ENCODE results near the gene KIFAP3. TPM values are rescaled to one million over a fixed set of nuclear protein-coding genes. Genes with fewer than 3 reads are reported as not detected.

The KIFAP3 gene
- total and polyA plus RNA-seq, 2 donors (not counting 1 experiment from before 2014, with no cell fraction given), result 3.7 to 14.9 TPM

- Histone ChIP-seq H2AFZ (ENCODE audit: insufficient read depth, low read depth, low read length, poor library complexity, severe bottlenecking) (no peak overlapping the region), H3K4me3 (ENCODE audit: control extremely low read depth in 1 of 5, extremely low read depth in 1 of 5, insufficient read depth in 1 of 5, low read depth in 2 of 5, low read length in 4 of 5) (peak overlapping the region in 1 of 5 experiments; percentile 29), H3K4me1 (ENCODE audit: control insufficient read depth in 2 of 2, insufficient read depth in 2 of 2, low read length in 2 of 2) (peaks cover 24 to 32% of the 10 kb centered on the region in 2 donors), H4K20me1 (ENCODE audit: control insufficient read depth, insufficient read depth, low read length, poor library complexity, severe bottlenecking) (no peaks in the 10 kb centered on the region), H3K36me3 (replicated peaks in 1 of 2; ENCODE audit: control extremely low read depth in 1 of 2, control insufficient read depth in 1 of 2, extremely low read depth in 1 of 2, insufficient read depth in 2 of 2, low read length in 1 of 2) (peaks cover 0 to 66% of the 10 kb centered on the region in 2 experiments), H3K9ac (ENCODE audit: low read length) (peak overlapping the region; percentile 30), H3K27ac (ENCODE audit: low read length in 2 of 2) (peak overlapping the region in 1 of 2 donors; percentile 50), H3K4me2 (replicated peaks; ENCODE audit: low read depth, low read length, poor library complexity, severe bottlenecking) (peak overlapping the region; percentile 51), H3K79me2 (ENCODE audit: control insufficient read depth, insufficient read depth, low read length) (peaks cover 52% of the 10 kb centered on the region), H3K27me3 (replicated peaks in 1 of 4; ENCODE audit: control extremely low read depth in 1 of 4, control insufficient read depth in 3 of 4, insufficient read depth in 4 of 4, low read length in 3 of 4) (no peaks in the 10 kb centered on the region), H3K9me3 (ENCODE audit: control extremely low read depth in 1 of 3, control insufficient read depth in 2 of 3, insufficient read depth in 1 of 3, low read length in 2 of 3) (peaks cover 0 to 7% (median 0%) of the 10 kb centered on the region in 3 donors)
- no peak for TF ChIP-seq EZH2 (IDR thresholded peaks at IDR 0.05; ENCODE audit: borderline replicate concordance, insufficient read depth, low read depth, low read length, poor library complexity, severe bottlenecking)
- no peak for TF ChIP-seq CTCF (IDR thresholded peaks at IDR 0.05)
- peak overlapping the region; percentile 18 for H3K4me3 Mint-ChIP-seq
- no peaks in the 10 kb centered on the region for H3K27me3 Mint-ChIP-seq
- ChIA-PET CTCF (interaction anchor here (0.8 kb wide), 1 partner anchor 10 kb away, joined by 3 read pairs; no protein-coding TSS in a partner anchor), POLR2A (no interaction called here)
- no peaks in the 10 kb centered on the region for H3K9me3 Mint-ChIP-seq (ENCODE audit: insufficient read depth)
- DNase-seq (no peak), ATAC-seq (ENCODE audit: low read depth) (no peak)
- no peak overlapping the region for H3K27ac Mint-ChIP-seq
- intact Hi-C loops (cut with micrococcal nuclease), result no loop called here
- no CpG with 5 or more reads among the region's 3 CpGs for WGBS (ENCODE audit: insufficient coverage)
- H3K4me1 Mint-ChIP-seq, result peaks cover 40% of the 10 kb centered on the region
Measured at GRCh38 chr1:169874229-169874628, 200.3 kb downstream of the KIFAP3 start.

DNA sequence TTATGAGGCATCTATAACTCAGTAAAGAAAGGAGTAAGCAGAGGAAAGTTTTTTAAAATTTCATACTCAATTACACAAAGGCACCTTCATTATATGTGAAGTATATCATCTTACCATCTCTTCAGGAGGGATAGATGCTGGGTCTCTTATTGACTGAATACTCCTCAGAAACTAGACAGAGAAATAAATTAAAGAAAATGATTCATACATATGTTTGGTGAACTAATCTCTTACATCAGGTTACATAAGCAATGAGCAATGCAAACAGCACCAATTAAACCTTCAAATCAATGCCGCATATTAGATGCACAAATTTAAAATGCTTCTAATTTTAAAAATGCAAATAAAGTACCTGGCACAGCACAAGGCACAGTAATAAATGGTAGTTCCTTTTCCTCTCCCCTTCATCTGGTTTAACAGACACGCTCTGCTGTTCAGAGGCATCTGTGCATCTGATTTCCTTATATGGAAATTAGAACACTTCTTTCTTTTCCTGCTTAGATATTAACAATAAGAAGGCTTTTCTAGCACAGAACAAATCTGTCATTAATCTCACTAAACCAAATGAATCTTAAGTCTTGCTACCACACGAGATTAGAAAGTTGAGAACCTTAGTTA lies 200.8 kb downstream of the KIFAP3 start:
- no peaks in the 10 kb centered on the region for H3K9me3 Mint-ChIP-seq (ENCODE audit: insufficient read depth)
- Histone ChIP-seq H4K20me1 (ENCODE audit: control insufficient read depth, insufficient read depth, low read length, poor library complexity, severe bottlenecking) (no peaks in the 10 kb centered on the region), H3K27me3 (replicated peaks in 1 of 4; ENCODE audit: control extremely low read depth in 1 of 4, control insufficient read depth in 3 of 4, insufficient read depth in 4 of 4, low read length in 3 of 4) (no peaks in the 10 kb centered on the region), H2AFZ (ENCODE audit: insufficient read depth, low read depth, low read length, poor library complexity, severe bottlenecking) (no peak overlapping the region), H3K79me2 (ENCODE audit: control insufficient read depth, insufficient read depth, low read length) (peaks cover 51% of the 10 kb centered on the region), H3K4me3 (ENCODE audit: control extremely low read depth in 1 of 5, extremely low read depth in 1 of 5, insufficient read depth in 1 of 5, low read depth in 2 of 5, low read length in 4 of 5) (peak overlapping the region in 1 of 5 experiments; percentile 29), H3K9me3 (ENCODE audit: control extremely low read depth in 1 of 3, control insufficient read depth in 2 of 3, insufficient read depth in 1 of 3, low read length in 2 of 3) (peaks cover 0 to 7% (median 0%) of the 10 kb centered on the region in 3 donors), H3K9ac (ENCODE audit: low read length) (peak overlapping the region; percentile 30), H3K36me3 (replicated peaks in 1 of 2; ENCODE audit: control extremely low read depth in 1 of 2, control insufficient read depth in 1 of 2, extremely low read depth in 1 of 2, insufficient read depth in 2 of 2, low read length in 1 of 2) (peaks cover 0 to 71% of the 10 kb centered on the region in 2 experiments), H3K4me2 (replicated peaks; ENCODE audit: low read depth, low read length, poor library complexity, severe bottlenecking) (peak overlapping the region; percentile 51), H3K4me1 (ENCODE audit: control insufficient read depth in 2 of 2, insufficient read depth in 2 of 2, low read length in 2 of 2) (peaks cover 18 to 27% of the 10 kb centered on the region in 2 donors), H3K27ac (ENCODE audit: low read length in 2 of 2) (peak overlapping the region in 1 of 2 donors; percentile 50)
- no CpG with 5 or more reads among the region's 3 CpGs for WGBS (ENCODE audit: insufficient coverage)
- no peak for TF ChIP-seq EZH2 (IDR thresholded peaks at IDR 0.05; ENCODE audit: borderline replicate concordance, insufficient read depth, low read depth, low read length, poor library complexity, severe bottlenecking)
- TF ChIP-seq CTCF (IDR thresholded peaks at IDR 0.05), result no peak
- DNase-seq (no peak), ATAC-seq (ENCODE audit: low read depth) (no peak)
- H3K4me1 Mint-ChIP-seq, result peaks cover 35% of the 10 kb centered on the region
- no peaks in the 10 kb centered on the region for H3K27me3 Mint-ChIP-seq
- intact Hi-C loops (cut with micrococcal nuclease), result no loop called here
- CTCF ChIA-PET, result interaction anchor here (0.6 to 0.8 kb wide), 2 partner anchors 11 to 324 kb away, joined by 3 read pairs; no protein-coding TSS in a partner anchor
- H3K27ac Mint-ChIP-seq, result peak overlapping the region; percentile 26
- peak overlapping the region; percentile 41 for H3K4me3 Mint-ChIP-seq
- POLR2A ChIA-PET, result no interaction called here
